ENCODE results near the gene NCAPG. TPM values are rescaled to one million over a fixed set of nuclear protein-coding genes. Genes with fewer than 3 reads are reported as not detected.

The NCAPG gene
- polyA plus RNA-seq, 3 donors, result not detected

DNA sequence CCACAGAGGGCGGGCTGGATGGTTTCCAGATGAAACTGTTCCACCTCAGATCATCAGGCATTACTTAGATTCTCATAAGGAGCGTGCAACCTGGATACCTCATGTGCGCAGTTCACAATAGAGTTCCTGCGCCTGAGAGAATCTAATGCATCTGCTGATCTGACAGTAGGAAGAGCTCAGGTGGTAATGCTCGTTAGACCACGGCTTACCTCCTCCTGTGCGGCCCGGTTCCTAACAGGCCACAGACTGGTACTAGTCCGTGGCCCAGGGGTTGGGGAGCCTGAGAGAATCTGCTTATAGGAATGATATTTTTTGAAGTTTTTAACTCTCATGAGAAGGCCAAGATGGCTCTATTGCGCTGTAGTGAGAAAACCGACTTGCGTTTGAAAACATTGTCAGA is 5.4 kb downstream of the NCAPG start:
- DNase-seq, result no peak
- Histone ChIP-seq H3K9ac (ENCODE audit: insufficient read depth, low read length, poor library complexity, severe bottlenecking) (no peak overlapping the region), H3K27ac (ENCODE audit: low read depth in 1 of 2, low read length in 2 of 2) (peak overlapping the region in 1 of 2 donors; percentile 56), H3K9me3 (replicated peaks in 1 of 2; ENCODE audit: control insufficient read depth in 1 of 2, insufficient read depth in 1 of 2, low read length in 2 of 2) (no peaks in the 10 kb centered on the region), H3K79me2 (ENCODE audit: insufficient read depth, low read length) (peaks cover 91% of the 10 kb centered on the region), H3K36me3 (replicated peaks in 1 of 2; ENCODE audit: control insufficient read depth in 1 of 2, insufficient read depth in 2 of 2, low read length in 2 of 2) (peaks cover 3 to 33% of the 10 kb centered on the region in 2 donors), H3K4me3 (replicated peaks in 1 of 3; ENCODE audit: low read depth in 2 of 3, low read length in 3 of 3) (no peak overlapping the region), H2AFZ (ENCODE audit: insufficient read depth, low read depth, low read length, poor library complexity, severe bottlenecking) (no peak overlapping the region), H3K4me1 (ENCODE audit: control insufficient read depth in 1 of 2, insufficient read depth in 2 of 2, low read length in 2 of 2) (peaks cover 17 to 36% of the 10 kb centered on the region in 2 donors), H3K4me2 (replicated peaks; ENCODE audit: extremely low read depth, low read length, poor library complexity, severe bottlenecking) (no peak overlapping the region), H4K20me1 (ENCODE audit: insufficient read depth, low read length) (no peaks in the 10 kb centered on the region), H3K27me3 (ENCODE audit: control insufficient read depth in 2 of 2, insufficient read depth in 2 of 2, low read length in 2 of 2) (no peaks in the 10 kb centered on the region)
- no peak overlapping the region for H3K4me3 Mint-ChIP-seq
- H3K9me3 Mint-ChIP-seq, result no peaks in the 10 kb centered on the region
- peaks cover 11 to 40% of the 10 kb centered on the region in 2 donors for H3K36me3 Mint-ChIP-seq
- H3K27me3 Mint-ChIP-seq (ENCODE audit: low read depth in 3 of 3), result no peaks in the 10 kb centered on the region
- TF ChIP-seq CTCF (IDR thresholded peaks at IDR 0.05), result no peak
- intact Hi-C loops (cut with micrococcal nuclease), result loop anchor here in 1 of 2 donors (10.0 kb wide), 2 partner anchors 201 to 241 kb away; partner anchors contain the start of genes LAP3 and MED28
- H3K27ac Mint-ChIP-seq, result peak overlapping the region in 1 of 7 donors; percentile 57
- peaks cover 28% of the 10 kb centered on the region for H3K4me1 Mint-ChIP-seq
- WGBS (ENCODE audit: insufficient coverage), result 99% methylated on average over 11 of the region's 12 CpGs

GRCh38 chr4:17817027-17817426 is 6.2 kb downstream of the NCAPG start:
- TF ChIP-seq CTCF (IDR thresholded peaks at IDR 0.05), result peak; percentile 76
- H3K4me1 ChIP-seq (ENCODE audit: control insufficient read depth in 1 of 2, insufficient read depth in 2 of 2, low read length in 2 of 2), result peaks cover 11 to 28% of the 10 kb centered on the region in 2 donors
- no peak overlapping the region for H3K27ac ChIP-seq (ENCODE audit: low read depth in 1 of 2, low read length in 2 of 2)
- Mint-ChIP-seq H3K27me3 (ENCODE audit: low read depth in 3 of 3) (no peaks in the 10 kb centered on the region), H3K36me3 (peaks cover 11 to 48% of the 10 kb centered on the region in 2 donors), H3K4me1 (peaks cover 19% of the 10 kb centered on the region), H3K4me3 (no peak overlapping the region), H3K9me3 (no peaks in the 10 kb centered on the region), H3K27ac (peak overlapping the region in 2 of 7 donors; percentile 25 to 48)
- DNase-seq, result peak; percentile 28 to 59 (median 51)
- peak overlapping the region; percentile 55 for H2AFZ ChIP-seq (ENCODE audit: insufficient read depth, low read depth, low read length, poor library complexity, severe bottlenecking)
- H3K27me3 ChIP-seq (ENCODE audit: control insufficient read depth in 2 of 2, insufficient read depth in 2 of 2, low read length in 2 of 2), result no peaks in the 10 kb centered on the region
- intact Hi-C loops (cut with micrococcal nuclease), result loop anchor here in 1 of 2 donors (10.0 kb wide), 2 partner anchors 202 to 242 kb away; partner anchors contain the start of genes LAP3 and MED28
- no CpG with 5 or more reads among the region's 5 CpGs for WGBS (ENCODE audit: insufficient coverage)
- no peaks in the 10 kb centered on the region for H3K9me3 ChIP-seq (replicated peaks in 1 of 2; ENCODE audit: control insufficient read depth in 1 of 2, insufficient read depth in 1 of 2, low read length in 2 of 2)
- peaks cover 3 to 33% of the 10 kb centered on the region in 2 donors for H3K36me3 ChIP-seq (replicated peaks in 1 of 2; ENCODE audit: control insufficient read depth in 1 of 2, insufficient read depth in 2 of 2, low read length in 2 of 2)
- H3K79me2 ChIP-seq (ENCODE audit: insufficient read depth, low read length), result peaks cover 91% of the 10 kb centered on the region
- no peak overlapping the region for H3K4me2 ChIP-seq (replicated peaks; ENCODE audit: extremely low read depth, low read length, poor library complexity, severe bottlenecking)
- H4K20me1 ChIP-seq (ENCODE audit: insufficient read depth, low read length), result no peaks in the 10 kb centered on the region
- H3K9ac ChIP-seq (ENCODE audit: insufficient read depth, low read length, poor library complexity, severe bottlenecking), result no peak overlapping the region
- no peak overlapping the region for H3K4me3 ChIP-seq (replicated peaks in 1 of 3; ENCODE audit: low read depth in 2 of 3, low read length in 3 of 3)
